HG03521 (cell line): ENCODE data around the gene ADAD2.

ENCODE experiments used
- ATAC-seq: cut with Tn5 transposase; IDR thresholded peaks from one replicate; pipeline ENCODE4 v1.9.1; 2021; ENCODE audit warnings: mild to moderate bottlenecking, moderate library complexity; ENCODE audit not compliant: unreplicated experiment

Gene ADAD2

DNA sequence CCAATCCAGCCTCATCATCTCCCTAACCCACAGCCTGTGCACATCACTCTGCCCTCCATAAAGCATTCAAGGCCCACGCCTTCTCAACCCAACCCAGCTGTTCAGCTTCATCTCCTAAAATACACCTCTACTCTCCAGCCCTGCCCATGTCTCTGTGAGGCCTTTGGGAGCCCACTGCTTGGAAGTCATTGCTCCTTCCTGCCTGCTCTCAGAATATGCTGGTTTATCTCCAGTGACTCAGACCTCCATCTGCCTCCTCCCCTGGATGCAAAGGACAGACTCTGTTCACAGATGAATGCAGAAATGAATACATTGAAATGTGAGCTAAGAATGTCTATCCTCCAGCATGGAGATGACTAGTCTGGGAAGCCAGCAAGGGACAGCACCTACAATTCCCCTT is 29.9 kb downstream of the ADAD2 start:
- ATAC-seq, result no peak

DNA sequence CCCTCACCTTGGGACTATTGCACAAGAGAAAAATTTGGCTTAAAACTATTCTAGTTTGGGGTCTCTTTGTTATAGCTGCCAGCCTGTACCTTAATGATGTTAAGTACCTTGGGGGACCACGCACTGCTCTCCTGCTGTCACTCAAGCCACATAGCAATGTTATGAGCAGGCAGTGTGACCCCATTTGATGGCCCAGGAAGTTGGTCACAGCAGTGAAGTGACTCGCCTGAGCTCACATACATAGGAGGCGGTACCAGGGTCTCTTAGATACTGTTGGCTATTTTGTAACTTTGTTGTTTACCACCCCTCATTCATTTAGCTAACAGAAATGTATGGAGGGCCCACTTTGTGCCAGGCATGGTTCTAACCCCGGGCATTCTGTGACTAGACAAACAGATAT is 32.5 kb downstream of the ADAD2 start:
- ATAC-seq, result no peak

DNA sequence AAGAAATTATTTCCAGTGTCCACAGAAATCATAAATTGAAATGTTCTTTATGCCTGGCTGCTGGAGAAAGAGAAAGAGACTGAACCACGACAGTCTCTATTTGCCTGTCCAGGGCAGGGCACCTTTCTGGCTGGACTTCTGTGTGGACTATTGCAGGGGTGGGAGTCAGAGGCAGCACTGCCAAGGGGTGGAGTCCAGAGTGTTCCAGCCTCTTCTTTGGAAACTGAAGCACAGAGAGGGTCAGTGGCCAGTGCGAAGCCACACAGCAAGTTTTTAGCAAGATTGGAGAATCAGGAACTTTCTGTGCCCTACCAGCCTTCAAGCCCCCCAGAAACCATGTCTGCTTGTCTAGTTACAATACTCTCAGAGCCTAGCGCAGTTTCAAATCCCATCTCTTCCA is 33.6 kb downstream of the ADAD2 start:
- ATAC-seq, result no peak

DNA sequence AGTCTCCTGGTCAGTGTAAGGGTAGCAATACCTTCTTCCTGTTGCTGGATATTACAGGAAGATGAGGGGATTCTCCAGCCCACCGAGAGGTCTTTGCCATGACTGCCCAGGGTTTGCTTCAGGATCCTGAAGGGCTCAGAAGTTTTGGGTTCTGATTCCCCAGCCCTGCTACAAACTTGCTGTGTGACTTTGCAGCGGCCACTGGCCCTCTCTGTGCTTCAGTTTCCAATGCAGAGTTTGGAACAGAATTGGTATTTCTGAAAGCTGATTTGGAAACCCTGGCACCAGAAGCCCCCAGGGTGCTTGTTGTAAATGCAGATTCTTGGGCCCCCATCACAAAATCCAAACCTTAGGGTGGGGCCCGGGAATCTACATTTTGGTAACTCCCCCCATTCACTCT is 34.2 kb downstream of the ADAD2 start:
- no peak for ATAC-seq

DNA sequence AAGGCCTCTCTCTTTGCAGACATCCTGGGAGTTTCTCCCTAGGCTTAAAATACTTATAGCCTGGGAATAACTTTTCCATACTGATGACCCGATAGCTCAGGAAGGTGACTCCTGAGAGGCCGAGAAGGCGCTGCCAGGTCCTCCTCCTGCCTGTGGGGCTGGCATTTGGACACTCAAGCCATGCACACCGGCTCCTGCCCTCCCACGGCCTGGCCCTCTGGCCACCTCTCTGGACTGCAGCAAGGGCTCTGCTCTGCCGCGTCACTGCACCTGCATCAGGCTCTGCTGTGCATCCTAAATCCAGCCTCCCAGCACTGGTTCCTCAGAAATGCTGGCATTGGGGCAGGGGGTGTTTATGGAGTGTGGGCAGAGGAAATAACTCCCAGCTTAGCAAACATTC is 34.6 kb downstream of the ADAD2 start:
- ATAC-seq, result no peak

DNA sequence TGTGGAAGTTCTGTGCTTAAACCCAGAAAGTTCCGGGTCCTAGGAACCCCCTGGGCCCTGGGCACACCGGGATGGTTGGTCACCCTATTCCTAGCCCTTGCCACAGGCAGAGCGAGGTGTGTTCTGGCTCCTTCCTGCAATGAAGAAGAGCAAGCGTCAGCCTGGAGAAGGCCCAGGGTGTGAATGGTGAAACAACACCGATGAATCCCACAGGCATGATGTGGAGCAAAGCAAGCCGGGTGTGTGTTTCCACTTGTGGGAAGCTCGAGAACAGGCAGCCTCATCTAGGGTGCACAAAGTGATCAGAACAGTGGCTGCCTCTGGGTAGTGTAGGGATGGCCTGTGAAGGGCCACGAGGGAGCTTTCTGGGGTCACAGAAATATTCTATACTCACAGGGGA is 35.1 kb downstream of the ADAD2 start:
- no peak for ATAC-seq

DNA sequence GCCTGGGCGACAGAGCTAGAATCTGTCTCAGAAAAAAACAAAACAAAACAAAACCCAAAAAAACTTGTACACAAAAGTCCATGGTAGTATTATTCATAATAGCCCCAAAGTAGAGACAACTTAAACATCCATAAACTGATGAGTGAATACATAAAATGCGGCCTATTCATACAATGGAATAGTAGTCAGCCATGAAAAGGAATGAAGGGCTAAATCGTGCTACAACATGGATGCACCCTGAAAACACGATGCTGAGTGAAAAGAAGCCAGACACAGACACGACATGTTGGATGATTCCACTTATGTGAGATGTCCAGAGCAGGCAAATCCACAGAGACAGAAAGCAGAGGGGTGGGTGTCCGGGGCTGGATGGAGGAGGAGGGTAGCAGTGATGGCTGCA is 36.6 kb downstream of the ADAD2 start:
- ATAC-seq, result no peak

DNA sequence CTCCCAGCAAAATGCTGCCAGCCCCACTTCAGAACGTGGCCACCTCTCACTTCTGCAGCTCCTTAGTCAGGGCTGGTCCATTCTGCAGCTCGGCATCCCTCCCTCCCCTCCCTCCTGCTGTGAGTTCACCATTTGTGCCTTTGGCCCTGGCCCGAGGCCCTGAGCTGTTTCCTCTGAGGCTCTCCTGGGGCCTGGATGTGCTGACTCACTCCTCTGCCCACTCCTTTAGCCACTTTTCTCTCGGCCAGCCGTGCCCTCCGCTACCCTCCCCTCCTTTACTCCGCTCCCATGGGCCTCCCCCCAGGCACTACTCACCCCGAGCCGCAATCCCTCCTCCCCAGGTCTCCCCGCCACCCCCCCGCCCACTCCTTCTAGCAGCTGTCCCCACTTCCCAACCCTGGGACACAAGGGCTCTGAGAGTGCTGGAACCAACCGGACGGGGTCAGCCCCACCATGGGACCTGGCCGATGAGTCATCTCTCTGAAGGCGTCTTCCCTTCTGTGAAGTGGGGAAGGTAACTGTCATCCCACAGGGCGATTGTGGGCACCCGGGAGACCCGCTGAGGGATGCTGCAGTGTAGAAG is 37.4 kb downstream of the ADAD2 start:
- no peak for ATAC-seq

DNA sequence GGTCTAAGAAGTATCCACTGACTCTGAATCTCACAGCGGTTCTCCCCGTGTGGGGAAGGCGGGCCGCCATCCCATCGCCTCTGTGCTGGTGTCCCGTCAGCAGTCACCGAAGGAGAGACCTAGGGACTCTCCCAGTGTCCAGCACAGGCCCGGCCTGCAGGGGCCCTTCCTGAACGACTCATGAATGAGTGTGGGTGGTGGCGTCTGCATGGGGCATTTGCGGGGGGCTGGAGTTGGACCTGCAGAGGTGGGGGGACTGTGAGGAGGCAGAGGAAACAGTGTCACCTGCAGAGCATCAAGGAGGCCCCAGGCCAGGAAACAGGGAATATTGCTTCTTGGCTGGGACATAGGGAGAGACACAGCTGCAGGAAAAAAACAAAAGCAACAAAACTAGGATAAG is 38.5 kb downstream of the ADAD2 start:
- ATAC-seq, result no peak

DNA sequence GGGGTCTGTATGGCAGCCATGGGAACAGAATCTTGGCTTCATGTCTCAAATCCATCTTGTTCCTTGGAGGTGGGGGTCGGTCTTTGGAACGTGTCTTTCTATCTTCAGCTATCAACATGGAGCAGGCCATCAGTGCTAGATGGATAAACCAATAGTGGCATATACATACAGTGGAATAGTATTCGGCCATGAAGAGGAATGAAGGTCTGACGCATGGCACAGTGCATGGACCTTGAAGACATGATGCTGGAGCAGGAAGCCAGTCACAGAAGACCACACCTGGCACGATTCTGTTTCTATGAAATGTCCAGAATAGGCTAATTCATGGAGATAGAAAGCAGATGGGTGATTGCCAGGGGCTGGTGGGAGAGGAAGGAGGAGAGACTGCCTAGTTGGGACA is 41.1 kb downstream of the ADAD2 start:
- ATAC-seq, result no peak

DNA sequence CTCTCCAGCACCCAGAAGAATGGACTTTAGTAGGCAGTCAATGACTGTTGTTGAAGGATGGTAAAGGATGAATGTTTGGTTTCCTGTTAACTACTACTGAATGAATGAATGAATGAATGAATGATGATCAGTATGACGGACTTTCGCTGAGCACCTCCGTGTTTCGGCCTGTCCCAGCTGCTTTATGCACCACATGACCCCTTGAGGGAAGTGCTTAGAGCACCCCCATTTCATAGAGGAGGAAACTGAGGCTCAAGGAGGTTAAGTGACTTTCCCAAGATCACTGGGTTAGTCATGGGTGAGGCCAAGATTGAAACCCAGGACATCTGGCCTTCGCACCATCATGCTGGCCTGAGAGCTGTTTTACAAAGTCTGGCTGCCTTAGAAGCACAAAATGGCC is 42.0 kb downstream of the ADAD2 start:
- ATAC-seq, result no peak

DNA sequence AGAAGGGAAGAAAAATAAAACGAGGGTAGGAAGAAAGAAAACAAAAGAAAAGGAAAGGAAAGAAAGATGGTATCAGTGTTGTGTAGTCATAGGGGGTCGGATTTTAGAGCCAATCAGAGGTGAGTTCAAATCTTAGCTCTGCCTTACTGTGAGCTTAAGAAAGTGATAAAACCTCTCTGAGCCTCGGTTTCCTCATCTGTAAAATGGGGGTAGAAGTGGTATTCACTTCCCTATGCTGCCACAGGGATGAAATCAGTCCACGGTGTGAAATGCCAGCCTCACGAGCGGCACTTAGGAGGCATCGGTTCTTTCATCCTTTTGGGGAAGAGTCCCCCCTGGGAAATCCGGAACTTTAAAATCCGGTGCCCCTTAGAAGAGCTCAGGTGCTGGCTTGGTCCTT is 42.8 kb downstream of the ADAD2 start:
- ATAC-seq, result no peak

DNA sequence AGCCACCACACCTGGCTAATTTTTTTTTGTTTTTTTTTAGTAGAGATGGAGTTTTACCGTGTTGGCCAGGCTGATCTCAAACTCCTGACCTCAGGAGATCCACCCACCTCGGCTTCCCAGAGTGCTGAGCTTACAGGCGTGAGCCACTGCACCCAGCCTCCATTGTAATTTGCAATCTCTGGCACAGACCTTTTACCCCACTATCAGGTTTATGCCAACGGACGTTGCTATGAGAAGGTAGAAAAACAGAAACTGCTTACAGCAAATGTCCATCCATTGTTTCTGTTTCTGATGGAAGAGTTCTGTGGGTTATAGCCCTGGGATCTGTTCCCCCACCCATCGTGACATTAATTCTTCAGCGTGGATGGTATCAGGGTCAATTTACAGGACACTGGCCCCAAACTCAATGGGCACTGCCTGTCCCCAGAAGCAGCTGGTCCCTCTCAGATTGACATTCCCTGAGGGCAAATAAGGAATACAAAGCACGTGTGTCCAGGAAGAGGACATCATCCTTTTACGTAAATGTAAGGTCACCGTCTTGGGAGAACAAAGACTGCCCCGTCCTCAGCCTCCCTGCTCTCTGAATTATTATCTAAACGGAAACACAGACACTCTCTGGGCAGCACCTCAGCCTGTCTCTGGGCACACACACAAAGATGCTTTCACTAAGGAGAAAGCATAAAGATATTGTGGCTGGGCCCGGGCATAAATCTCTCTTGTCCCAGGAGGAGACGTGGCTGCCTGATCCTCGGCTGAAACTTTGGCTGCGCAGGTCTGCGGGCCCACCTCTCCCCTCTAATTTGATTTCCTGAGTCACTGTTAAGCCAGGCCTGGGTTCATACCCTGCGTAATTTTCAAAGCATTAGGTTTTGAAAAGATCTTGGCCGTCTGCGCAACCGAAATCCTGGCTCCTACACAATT is 43.6 kb downstream of the ADAD2 start:
- no peak for ATAC-seq

DNA sequence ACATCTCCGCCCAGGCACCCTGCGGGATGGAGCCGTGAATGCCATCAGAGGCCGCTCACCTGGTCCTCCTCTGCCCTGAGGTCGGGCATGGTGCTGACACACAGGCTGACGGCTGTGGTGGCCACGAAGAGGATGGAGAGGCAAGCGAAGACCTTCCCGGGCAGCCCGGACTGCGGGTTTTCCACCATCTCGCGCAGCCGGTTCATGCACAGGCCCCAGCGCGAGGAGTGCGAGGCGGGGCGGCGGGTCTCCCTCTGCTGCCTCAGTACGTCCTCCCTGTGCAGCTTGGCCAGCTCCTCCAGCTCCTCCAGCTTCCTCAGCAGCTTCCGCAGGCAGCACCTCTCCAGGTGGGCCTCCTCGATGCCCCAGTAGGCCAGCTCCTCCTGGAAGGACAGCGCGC is 45.7 kb downstream of the ADAD2 start:
- no peak for ATAC-seq

DNA sequence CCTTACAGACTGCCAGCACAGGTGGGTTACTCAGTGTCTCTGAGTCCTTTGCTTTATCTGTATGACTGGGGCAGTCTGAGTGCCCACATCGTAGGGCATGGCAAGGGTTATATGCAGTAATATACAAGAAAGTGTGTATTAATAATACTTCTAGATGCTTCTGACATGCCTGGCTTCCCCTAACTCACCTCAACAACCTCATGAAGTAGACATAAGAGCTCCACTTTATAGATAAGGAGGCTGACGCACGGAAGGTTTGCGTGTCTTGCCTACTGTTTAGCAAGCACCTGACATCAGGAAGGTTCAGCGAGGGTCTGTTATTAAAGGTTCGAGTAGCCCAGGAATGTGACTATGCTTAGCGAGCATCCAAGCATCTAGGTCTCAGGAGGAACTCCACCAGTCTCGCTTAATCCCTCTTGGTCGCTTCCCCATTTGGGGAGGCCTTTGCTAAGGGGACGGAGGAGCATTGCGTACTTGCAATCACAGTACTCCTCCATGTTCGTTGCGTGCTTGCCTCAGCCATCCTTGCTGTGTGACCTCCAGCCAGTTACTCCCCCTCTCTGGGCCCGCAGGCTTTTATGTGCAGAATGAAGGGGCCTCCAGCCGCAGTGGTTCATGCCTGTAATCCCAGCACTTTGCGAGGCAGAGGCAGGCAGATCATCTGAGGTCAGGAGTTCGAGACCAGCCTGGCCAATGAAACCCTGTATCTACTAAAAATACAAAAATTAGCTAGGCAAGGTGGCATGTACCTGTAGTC is 47.2 kb downstream of the ADAD2 start:
- ATAC-seq, result no peak

DNA sequence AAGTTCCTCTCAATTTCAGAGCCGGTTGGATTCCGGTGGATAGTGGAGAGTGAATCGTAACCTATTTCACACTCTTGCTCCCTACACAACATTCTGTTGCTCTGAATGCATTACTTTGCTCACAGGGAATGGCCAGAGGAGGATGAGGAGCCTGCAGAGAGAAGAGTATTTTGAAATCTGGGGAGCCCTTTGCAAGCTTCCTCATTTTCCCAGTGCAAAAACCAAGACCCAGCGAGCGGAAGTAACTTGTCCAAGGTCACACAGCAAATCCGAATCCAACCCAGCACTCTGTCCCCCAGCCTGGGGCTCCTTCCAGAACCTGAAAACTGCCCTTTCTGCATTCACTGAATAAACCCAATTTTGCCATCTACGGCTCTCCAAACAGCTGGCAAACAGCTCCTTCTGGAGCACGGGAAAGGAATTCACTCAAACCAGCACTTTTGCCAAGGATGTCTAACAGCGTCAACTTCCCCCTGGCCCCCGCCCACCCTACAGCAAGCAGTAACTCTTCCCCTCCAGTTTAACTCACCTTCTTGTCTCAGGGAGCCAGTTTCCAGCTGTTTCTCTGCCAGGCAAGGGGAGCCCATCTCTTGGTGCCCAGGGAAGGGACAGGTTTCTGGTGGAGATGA is 48.3 kb downstream of the ADAD2 start:
- ATAC-seq, result no peak

DNA sequence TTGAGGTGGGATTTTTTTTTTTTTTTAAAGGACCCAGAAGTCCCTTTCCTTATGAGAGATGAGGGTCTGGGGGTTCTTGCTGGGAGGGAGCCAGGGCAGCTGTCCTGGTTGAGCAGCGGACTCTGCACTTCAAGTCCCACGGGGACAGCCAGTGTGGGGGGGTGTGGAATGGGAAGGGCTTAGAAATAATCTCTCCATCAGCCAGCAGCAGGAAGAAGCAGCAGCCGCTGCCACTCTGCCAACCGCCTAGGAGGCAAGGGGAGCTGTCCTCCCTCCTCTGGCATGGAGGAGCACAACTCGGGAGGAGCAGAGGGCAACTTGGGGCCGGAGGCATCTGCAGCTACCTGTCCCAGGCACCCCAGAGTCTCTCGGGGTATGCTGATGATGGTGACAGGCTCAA is 49.0 kb downstream of the ADAD2 start, which contains the start of gene KCNG4:
Gene KCNG4, minus strand, starts transcription at position 104 of the 400 bp plus-strand sequence. CDS start 2,527 bp downstream, outside the sequence.
- no peak for ATAC-seq

DNA sequence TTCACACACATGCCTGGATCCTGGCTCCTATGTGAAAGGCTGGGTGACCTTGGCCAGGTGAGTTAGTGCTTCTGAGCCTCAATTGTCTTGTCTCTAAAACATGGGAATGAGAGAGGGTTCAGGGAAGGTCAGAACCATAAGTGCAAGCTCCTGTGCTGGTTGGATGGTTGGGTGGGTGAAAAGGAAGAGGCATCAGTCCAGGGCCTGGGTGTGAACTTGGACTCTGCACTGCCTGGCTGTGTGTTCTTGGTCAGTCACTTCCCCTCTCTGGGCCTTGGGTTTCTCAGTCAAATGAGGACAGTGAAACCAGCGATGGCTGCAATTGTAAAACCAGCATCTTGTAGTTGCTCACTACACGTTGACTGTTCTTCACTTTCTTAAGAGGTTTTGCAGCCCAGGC is 49.5 kb downstream of the ADAD2 start:
- ATAC-seq, result no peak

DNA sequence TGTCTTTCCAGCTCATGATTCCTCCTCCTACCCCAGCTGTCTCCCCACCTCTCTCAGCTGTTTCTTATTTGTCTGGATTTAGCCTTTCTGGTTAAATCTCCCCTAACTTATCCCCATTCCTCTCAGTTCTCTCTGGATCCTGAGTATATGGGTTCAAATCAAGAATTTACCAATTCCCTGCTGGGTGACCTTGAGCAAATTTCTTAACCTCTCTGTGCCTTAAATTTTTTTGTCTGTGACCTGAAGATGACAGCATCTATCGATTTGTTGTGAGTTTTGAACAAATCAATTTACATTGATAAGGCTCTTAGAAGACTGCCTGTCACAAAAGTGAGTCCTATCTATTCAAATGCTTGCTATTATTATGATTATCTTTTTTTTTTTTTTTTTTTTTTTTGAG is 50.8 kb downstream of the ADAD2 start:
- ATAC-seq, result no peak

DNA sequence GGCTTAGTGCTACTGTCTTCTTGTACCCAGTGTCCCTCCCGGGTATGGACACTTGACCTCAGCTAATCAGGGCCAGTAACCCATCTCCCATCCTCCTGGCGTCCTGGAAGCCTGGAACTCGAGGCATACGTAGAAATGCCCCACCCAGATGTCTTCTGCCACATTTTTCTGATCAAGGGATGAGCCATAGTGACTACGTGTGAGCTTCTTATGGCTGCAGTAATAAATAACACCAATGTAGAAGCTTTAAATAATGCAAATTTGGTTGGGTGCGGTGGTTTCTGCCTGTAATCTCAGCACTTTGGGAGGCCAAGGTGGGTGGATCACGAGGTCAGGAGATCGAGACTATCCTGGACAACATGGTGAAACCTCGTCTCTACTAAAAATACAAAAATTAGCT is 51.9 kb downstream of the ADAD2 start:
- no peak for ATAC-seq

DNA sequence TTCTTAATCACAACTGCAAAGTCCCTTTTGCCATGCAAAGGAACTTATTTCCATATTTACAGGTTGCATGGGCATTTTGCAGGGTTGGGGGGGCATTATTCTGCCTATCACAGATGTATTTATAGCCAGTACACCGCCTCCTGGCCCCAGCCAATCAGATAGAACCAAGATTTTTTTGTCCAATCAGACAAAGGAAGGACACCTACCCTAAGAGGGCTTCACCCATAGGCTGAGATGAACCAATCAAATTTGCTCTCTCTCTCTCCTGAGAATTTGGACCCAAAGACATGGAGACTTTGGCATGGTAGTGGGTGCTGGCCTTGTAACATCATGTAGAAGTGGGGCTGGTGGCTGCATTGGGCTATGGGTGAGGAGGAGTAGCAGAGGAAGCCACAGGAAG is 52.8 kb downstream of the ADAD2 start:
- ATAC-seq, result no peak
